PC-3 (cell line): Measurements from ENCODE around the gene LRRC55. TPM values are rescaled to one million over a fixed set of nuclear protein-coding genes. Genes with fewer than 3 reads are reported as not detected.

Source experiments
- ATAC-seq: fragments of 200-7000 bp; cut with Tn5 transposase; 2 replicates; pipeline ENCODE4 v1.9.1; 2020; ENCODE audit warnings: mild to moderate bottlenecking, moderate library complexity
- BruUV-seq: library from RNA; stranded (reverse); fragments of 400-500 nt; replicated peaks from 2 replicates; lab custom pipeline; 2021; lab: Mats Ljungman, UMichigan
- CTCF ChIA-PET: fragments of 300-600 bp; sonication (Branson Sonifier 250); formaldehyde crosslinking; loops from one replicate; lab custom pipeline; 2022; ENCODE audit warnings: antibody characterized with exemption; lab: Charles Lee
- POLR2A ChIA-PET: fragments of 300-600 bp; sonication (Branson Sonifier 250); formaldehyde crosslinking; loops from one replicate; lab custom pipeline; 2022; ENCODE audit warnings: antibody characterized with exemption; ENCODE audit not compliant: unreplicated experiment; lab: Charles Lee
- DNase-seq: peaks from one replicate; pipeline ENCODE4 v3.0.0-alpha.2; 2015
- H2AFZ ChIP-seq: fragments of 300-600 bp; sonication (generic); 2 replicates; pipeline ENCODE4 v1.6.0; 2016; ENCODE audit warnings: antibody characterized with exemption, low read length
- H3F3A ChIP-seq: fragments of 300-600 bp; sonication (generic); one replicate; pipeline ENCODE4 v1.6.0; 2017; ENCODE audit warnings: antibody characterized with exemption, low read length, control low read depth, mild to moderate bottlenecking; ENCODE audit not compliant: unreplicated experiment
- H3K27ac ChIP-seq: fragments of 300-600 bp; sonication (generic); 2 replicates; pipeline ENCODE4 v1.5.1; 2016; ENCODE audit warnings: mild to moderate bottlenecking, low read length
- H3K27me3 ChIP-seq: fragments of 300-600 bp; sonication (generic); 2 replicates; pipeline ENCODE4 v1.6.1; 2016; ENCODE audit warnings: low read length, mixed read lengths
- H3K36me3 ChIP-seq: fragments of 300-600 bp; sonication (generic); 2 replicates; pipeline ENCODE4 v1.6.1; 2016; ENCODE audit warnings: low read depth, mixed run types, low read length, mixed read lengths
- H3K4me1 ChIP-seq: fragments of 300-600 bp; sonication (generic); 2 replicates; pipeline ENCODE4 v1.5.1; 2016; ENCODE audit warnings: low read length; ENCODE audit not compliant: insufficient read depth
- H3K4me2 ChIP-seq: fragments of 300-600 bp; sonication (generic); 2 replicates; pipeline ENCODE4 v1.6.0; 2016; ENCODE audit warnings: low read length
- H3K4me3 ChIP-seq: fragments of 300-600 bp; sonication (generic); 2 replicates; pipeline ENCODE4 v1.5.1; 2016; ENCODE audit warnings: mild to moderate bottlenecking, low read length, mixed read lengths
- H3K79me2 ChIP-seq: fragments of 300-600 bp; sonication (generic); 2 replicates; pipeline ENCODE4 v1.6.1; 2017; ENCODE audit warnings: low read length, mixed read lengths
- H3K9ac ChIP-seq: fragments of 300-600 bp; sonication (generic); 2 replicates; pipeline ENCODE4 v1.6.0; 2016; ENCODE audit warnings: mild to moderate bottlenecking, low read length
- H3K9me2 ChIP-seq: fragments of 300-600 bp; sonication (generic); replicated peaks from 2 replicates; pipeline ENCODE4 v1.6.1; 2016; ENCODE audit warnings: mixed run types, low read length, mixed read lengths
- H3K9me3 ChIP-seq: fragments of 300-600 bp; sonication (generic); 2 replicates; pipeline ENCODE4 v1.6.1; 2016; ENCODE audit warnings: low read length, mixed read lengths
- H4K20me1 ChIP-seq: fragments of 300-600 bp; sonication (generic); 2 replicates; pipeline ENCODE4 v1.6.1; 2016; ENCODE audit warnings: low read length, mixed read lengths
- EZH2 ChIP-seq: fragments of 300-600 bp; sonication (generic); IDR thresholded peaks from one replicate; pipeline ENCODE4 v1.6.1; 2017; ENCODE audit warnings: antibody characterized with exemption, mild to moderate bottlenecking, low read length; ENCODE audit not compliant: unreplicated experiment
- EZH2phosphoT487 ChIP-seq: fragments of 300-600 bp; sonication (generic); IDR thresholded peaks from 2 replicates; pipeline ENCODE4 v1.6.1; 2018; ENCODE audit warnings: mild to moderate bottlenecking, antibody characterized with exemption, low read length, borderline replicate concordance
- intact Hi-C: fragments of 100-400 bp; cut with micrococcal nuclease; formaldehyde crosslinking; loops from 2 replicates; pipeline ENCODE4 v1.9.0; 2023
- total RNA-seq: library from RNA; depleted of rRNA; stranded (reverse); fragments of >200 nt; gene quantifications from 2 replicates; pipeline ENCODE4 v1.2.3, GENCODE V29; 2014
- TF ChIP-seq, protein P1 (sequence below): fragments of 300-600 bp; sonication (generic); conservative IDR thresholded peaks from 2 replicates; pipeline ENCODE4 v1.5.1; 2017; ENCODE audit warnings: antibody characterized with exemption, low read depth, mild to moderate bottlenecking, low read length

LRRC55 gene
- total RNA-seq, 1 experiment from 2014 or later: not detected

DNA sequence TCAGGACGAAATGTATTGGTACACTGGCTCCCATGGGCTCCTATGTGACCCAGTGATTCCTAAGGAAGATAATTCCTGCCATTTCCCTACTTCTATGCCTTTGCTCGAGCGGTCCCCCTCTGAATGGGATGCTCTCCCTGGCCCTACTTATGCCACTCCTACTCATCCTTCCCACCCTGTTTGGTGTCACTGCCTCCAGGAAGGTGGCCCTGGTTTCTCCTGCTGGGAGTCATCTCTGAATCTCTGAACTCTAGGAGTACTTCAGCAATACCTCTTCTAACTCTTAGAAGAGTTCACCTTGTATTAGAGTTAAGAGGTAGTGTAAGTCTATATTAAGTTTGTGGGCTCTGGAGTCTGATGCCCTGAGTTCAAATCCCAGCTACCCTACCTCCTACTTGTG lies 35.5 kb upstream of the LRRC55 start:
- Histone ChIP-seq H3K79me2 (no peaks in the 10 kb centered on the region), H3K9ac (no peak overlapping the region), H3K4me3 (no peak overlapping the region), H3K9me3 (no peaks in the 10 kb centered on the region), H3K9me2 (no peaks in the 10 kb centered on the region), H2AFZ (no peak overlapping the region), H3K4me1 (no peaks in the 10 kb centered on the region), H4K20me1 (no peaks in the 10 kb centered on the region), H3K27me3 (peaks cover 46% of the 10 kb centered on the region), H3F3A (no peaks in the 10 kb centered on the region), H3K36me3 (no peaks in the 10 kb centered on the region), H3K4me2 (no peak overlapping the region), H3K27ac (no peak overlapping the region)
- ChIA-PET CTCF (no interaction called here), POLR2A (no interaction called here)
- DNase-seq (no peak), ATAC-seq (no peak)
- intact Hi-C loops: no loop called here
- TF ChIP-seq EZH2: no peak
- BruUV-seq: no TSS peak

DNA sequence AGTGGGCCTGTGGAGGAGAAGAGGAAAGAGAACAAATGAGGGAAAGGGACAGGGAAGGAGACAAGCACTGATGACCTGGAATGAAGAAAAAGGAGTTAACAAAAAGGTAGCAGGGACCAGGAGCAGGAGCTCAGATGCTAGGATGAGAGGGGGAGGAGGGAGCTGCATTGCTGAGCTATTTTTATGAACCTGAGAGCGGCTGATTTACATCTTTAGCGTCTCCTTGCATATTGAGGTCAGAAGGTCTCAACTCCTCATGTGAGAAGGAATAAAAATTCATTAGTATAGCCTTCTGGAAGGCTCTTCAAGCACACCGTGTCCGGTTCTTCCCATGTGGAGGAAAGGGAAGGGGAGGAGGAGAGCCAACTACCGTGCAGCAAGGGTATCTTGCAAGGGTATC lies 33.1 kb upstream of the LRRC55 start:
- Histone ChIP-seq H4K20me1 (no peaks in the 10 kb centered on the region), H3K9me3 (no peaks in the 10 kb centered on the region), H3K79me2 (no peaks in the 10 kb centered on the region), H2AFZ (no peak overlapping the region), H3F3A (no peaks in the 10 kb centered on the region), H3K4me1 (no peaks in the 10 kb centered on the region), H3K36me3 (no peaks in the 10 kb centered on the region), H3K4me2 (no peak overlapping the region), H3K4me3 (no peak overlapping the region), H3K27me3 (peaks cover 39% of the 10 kb centered on the region), H3K27ac (no peak overlapping the region), H3K9me2 (no peaks in the 10 kb centered on the region), H3K9ac (no peak overlapping the region)
- no TSS peak for BruUV-seq
- ATAC-seq: no peak
- DNase-seq: no peak
- intact Hi-C loops: no loop called here
- POLR2A ChIA-PET: no interaction called here
- CTCF ChIA-PET: no interaction called here
- TF ChIP-seq, protein P1, sequence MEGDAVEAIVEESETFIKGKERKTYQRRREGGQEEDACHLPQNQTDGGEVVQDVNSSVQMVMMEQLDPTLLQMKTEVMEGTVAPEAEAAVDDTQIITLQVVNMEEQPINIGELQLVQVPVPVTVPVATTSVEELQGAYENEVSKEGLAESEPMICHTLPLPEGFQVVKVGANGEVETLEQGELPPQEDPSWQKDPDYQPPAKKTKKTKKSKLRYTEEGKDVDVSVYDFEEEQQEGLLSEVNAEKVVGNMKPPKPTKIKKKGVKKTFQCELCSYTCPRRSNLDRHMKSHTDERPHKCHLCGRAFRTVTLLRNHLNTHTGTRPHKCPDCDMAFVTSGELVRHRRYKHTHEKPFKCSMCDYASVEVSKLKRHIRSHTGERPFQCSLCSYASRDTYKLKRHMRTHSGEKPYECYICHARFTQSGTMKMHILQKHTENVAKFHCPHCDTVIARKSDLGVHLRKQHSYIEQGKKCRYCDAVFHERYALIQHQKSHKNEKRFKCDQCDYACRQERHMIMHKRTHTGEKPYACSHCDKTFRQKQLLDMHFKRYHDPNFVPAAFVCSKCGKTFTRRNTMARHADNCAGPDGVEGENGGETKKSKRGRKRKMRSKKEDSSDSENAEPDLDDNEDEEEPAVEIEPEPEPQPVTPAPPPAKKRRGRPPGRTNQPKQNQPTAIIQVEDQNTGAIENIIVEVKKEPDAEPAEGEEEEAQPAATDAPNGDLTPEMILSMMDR: no peak
- no peak for TF ChIP-seq EZH2phosphoT487
- TF ChIP-seq EZH2: no peak

DNA sequence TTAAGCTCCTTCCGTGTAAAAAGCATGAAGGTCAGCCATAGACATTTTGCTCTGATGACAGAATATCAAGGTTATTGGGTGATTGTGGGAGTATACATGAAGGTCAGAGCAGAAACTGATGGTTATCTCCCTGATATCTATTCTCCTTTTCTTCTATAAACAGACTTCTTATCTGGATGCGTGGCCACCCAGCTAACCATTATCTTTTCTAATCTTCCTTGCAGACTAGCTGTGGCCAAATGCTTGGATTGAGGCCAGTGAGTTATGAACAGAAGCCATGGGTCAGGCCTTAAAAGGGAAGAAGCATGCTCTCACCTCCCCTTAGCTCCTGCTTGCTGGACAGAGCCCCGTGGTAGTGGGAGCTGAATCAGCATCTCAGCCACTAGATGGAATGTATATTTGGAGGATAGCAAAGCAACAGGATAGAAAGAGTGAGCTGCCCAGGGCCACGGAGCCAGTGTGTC lies 31.3 kb upstream of the LRRC55 start:
- intact Hi-C loops: no loop called here
- H3K4me2 ChIP-seq: no peak overlapping the region
- H3K4me1 ChIP-seq: no peaks in the 10 kb centered on the region
- no peak for DNase-seq
- no peak overlapping the region for H3K27ac ChIP-seq
- no peaks in the 10 kb centered on the region for H3K36me3 ChIP-seq
- ChIA-PET CTCF (no interaction called here), POLR2A (no interaction called here)
- no peaks in the 10 kb centered on the region for H4K20me1 ChIP-seq
- no peak overlapping the region for H2AFZ ChIP-seq
- no peak for ATAC-seq
- no peaks in the 10 kb centered on the region for H3F3A ChIP-seq
- no peaks in the 10 kb centered on the region for H3K9me3 ChIP-seq
- H3K9ac ChIP-seq: no peak overlapping the region
- H3K9me2 ChIP-seq: no peaks in the 10 kb centered on the region
- no peak overlapping the region for H3K4me3 ChIP-seq
- TF ChIP-seq EZH2phosphoT487 (no peak), EZH2 (no peak)
- TF ChIP-seq, protein P1: no peak
- H3K27me3 ChIP-seq: peaks cover 39% of the 10 kb centered on the region
- H3K79me2 ChIP-seq: no peaks in the 10 kb centered on the region
- no TSS peak for BruUV-seq
